WTC11 (cell line): Measurements from ENCODE around the gene CGREF1. TPM values are rescaled to one million over a fixed set of nuclear protein-coding genes. Genes with fewer than 3 reads are reported as not detected.
A peak's percentile ranks its signal among the peaks of the same experiment; 100 is the strongest.

Source experiments
- CREB1 ChIP-seq: sonication (generic); formaldehyde crosslinking; IDR thresholded peaks from 2 replicates; pipeline ENCODE4 v1.8.0; 2023; ENCODE audit warnings: mild to moderate bottlenecking, missing genetic modification reagents
- EMX1 ChIP-seq: fragments of 250-450 bp; sonication (Bioruptor Pico); IDR thresholded peaks from 2 replicates; pipeline ENCODE4 v1.8.0; 2021; ENCODE audit warnings: mild to moderate bottlenecking
- ETV6 ChIP-seq: sonication (generic); formaldehyde crosslinking; IDR thresholded peaks from 2 replicates; pipeline ENCODE4 v1.8.1; 2022; ENCODE audit warnings: mild to moderate bottlenecking, missing genetic modification reagents
- GTF2I ChIP-seq: fragments of 250-450 bp; sonication (Bioruptor Pico); conservative IDR thresholded peaks from 2 replicates; pipeline ENCODE4 v1.4.0; 2021; ENCODE audit warnings: mild to moderate bottlenecking
- HMGA2 ChIP-seq: fragments of 250-450 bp; sonication (Bioruptor Pico); IDR thresholded peaks from 2 replicates; pipeline ENCODE4 v1.4.0; 2021; ENCODE audit warnings: mild to moderate bottlenecking, moderate library complexity
- MXD4 ChIP-seq: fragments of 250-450 bp; sonication (Bioruptor Pico); IDR thresholded peaks from 2 replicates; pipeline ENCODE4 v1.8.0; 2021; ENCODE audit warnings: mild to moderate bottlenecking, moderate library complexity, borderline replicate concordance
- MYBL2 ChIP-seq: sonication (generic); formaldehyde crosslinking; IDR thresholded peaks from 2 replicates; pipeline ENCODE4 v1.8.1; 2023; ENCODE audit warnings: mild to moderate bottlenecking, moderate library complexity, missing genetic modification reagents
- NFE2L1 ChIP-seq: sonication (generic); formaldehyde crosslinking; IDR thresholded peaks from 2 replicates; pipeline ENCODE4 v1.8.1; 2023; ENCODE audit warnings: missing genetic modification reagents
- NR1H2 ChIP-seq: sonication (generic); formaldehyde crosslinking; IDR thresholded peaks from 2 replicates; pipeline ENCODE4 v1.9.0; 2021; ENCODE audit warnings: mild to moderate bottlenecking, moderate library complexity, missing genetic modification reagents
- NR3C1 ChIP-seq: sonication (generic); formaldehyde crosslinking; conservative IDR thresholded peaks from 2 replicates; pipeline ENCODE4 v1.8.1; 2023; ENCODE audit warnings: low read depth, mild to moderate bottlenecking, missing genetic modification reagents
- SMAD3 ChIP-seq: sonication (generic); formaldehyde crosslinking; IDR thresholded peaks from 2 replicates; pipeline ENCODE4 v1.8.0; 2022; ENCODE audit warnings: missing genetic modification reagents, mild to moderate bottlenecking, borderline replicate concordance
- SOX15 ChIP-seq: fragments of 250-450 bp; sonication (Bioruptor Pico); IDR thresholded peaks from 2 replicates; pipeline ENCODE4 v1.9.0; 2021; ENCODE audit warnings: mild to moderate bottlenecking
- ZNF121 ChIP-seq: sonication (generic); formaldehyde crosslinking; IDR thresholded peaks from 2 replicates; pipeline ENCODE4 v1.8.0; 2023; ENCODE audit warnings: missing genetic modification reagents
- ZNF219 ChIP-seq: sonication (generic); formaldehyde crosslinking; IDR thresholded peaks from 2 replicates; pipeline ENCODE4 v1.8.0; 2023; ENCODE audit warnings: missing genetic modification reagents, mild to moderate bottlenecking, borderline replicate concordance
- ZNF317 ChIP-seq: sonication (generic); formaldehyde crosslinking; IDR thresholded peaks from 2 replicates; pipeline ENCODE4 v1.8.1; 2023; ENCODE audit warnings: low read depth, mild to moderate bottlenecking, moderate library complexity, missing genetic modification reagents, borderline replicate concordance
- ZNF396 ChIP-seq: fragments of 250-450 bp; sonication (Bioruptor Pico); IDR thresholded peaks from 2 replicates; pipeline ENCODE4 v1.8.0; 2021; ENCODE audit warnings: mild to moderate bottlenecking, moderate library complexity, borderline replicate concordance
- ZNF671 ChIP-seq: fragments of 250-450 bp; sonication (Bioruptor Pico); IDR thresholded peaks from 2 replicates; pipeline ENCODE4 v1.8.0; 2021; ENCODE audit warnings: mild to moderate bottlenecking
- total RNA-seq: library from RNA; stranded (reverse); gene quantifications from 3 replicates; pipeline ENCODE4 v1.2.3, GENCODE V29; 2021
- TF ChIP-seq, protein P1 (sequence below): fragments of 250-450 bp; sonication (Bioruptor Pico); conservative IDR thresholded peaks from 2 replicates; pipeline ENCODE4 v1.9.0; 2021; ENCODE audit warnings: mild to moderate bottlenecking
- TF ChIP-seq, protein P2 (sequence below): sonication (generic); formaldehyde crosslinking; IDR thresholded peaks from 2 replicates; pipeline ENCODE4 v1.8.0; 2022; ENCODE audit warnings: mild to moderate bottlenecking, missing genetic modification reagents
- TF ChIP-seq, protein P3 (sequence below): fragments of 250-450 bp; sonication (Bioruptor Pico); IDR thresholded peaks from 2 replicates; pipeline ENCODE4 v1.9.0; 2021; ENCODE audit warnings: mild to moderate bottlenecking, borderline replicate concordance
- TF ChIP-seq, protein P4 (sequence below): sonication (generic); formaldehyde crosslinking; IDR thresholded peaks from 2 replicates; pipeline ENCODE4 v1.8.0; 2022; ENCODE audit warnings: missing genetic modification reagents
- TF ChIP-seq, protein P5 (sequence below): sonication (generic); formaldehyde crosslinking; IDR thresholded peaks from 2 replicates; pipeline ENCODE4 v1.8.1; 2022; ENCODE audit warnings: missing genetic modification reagents, borderline replicate concordance
- TF ChIP-seq, protein P6 (sequence below): sonication (generic); formaldehyde crosslinking; IDR thresholded peaks from 2 replicates; pipeline ENCODE4 v1.8.0; 2022; ENCODE audit warnings: mild to moderate bottlenecking, missing genetic modification reagents

The CGREF1 gene
- total RNA-seq, 1 experiment from 2014 or later = 3.5 TPM

DNA sequence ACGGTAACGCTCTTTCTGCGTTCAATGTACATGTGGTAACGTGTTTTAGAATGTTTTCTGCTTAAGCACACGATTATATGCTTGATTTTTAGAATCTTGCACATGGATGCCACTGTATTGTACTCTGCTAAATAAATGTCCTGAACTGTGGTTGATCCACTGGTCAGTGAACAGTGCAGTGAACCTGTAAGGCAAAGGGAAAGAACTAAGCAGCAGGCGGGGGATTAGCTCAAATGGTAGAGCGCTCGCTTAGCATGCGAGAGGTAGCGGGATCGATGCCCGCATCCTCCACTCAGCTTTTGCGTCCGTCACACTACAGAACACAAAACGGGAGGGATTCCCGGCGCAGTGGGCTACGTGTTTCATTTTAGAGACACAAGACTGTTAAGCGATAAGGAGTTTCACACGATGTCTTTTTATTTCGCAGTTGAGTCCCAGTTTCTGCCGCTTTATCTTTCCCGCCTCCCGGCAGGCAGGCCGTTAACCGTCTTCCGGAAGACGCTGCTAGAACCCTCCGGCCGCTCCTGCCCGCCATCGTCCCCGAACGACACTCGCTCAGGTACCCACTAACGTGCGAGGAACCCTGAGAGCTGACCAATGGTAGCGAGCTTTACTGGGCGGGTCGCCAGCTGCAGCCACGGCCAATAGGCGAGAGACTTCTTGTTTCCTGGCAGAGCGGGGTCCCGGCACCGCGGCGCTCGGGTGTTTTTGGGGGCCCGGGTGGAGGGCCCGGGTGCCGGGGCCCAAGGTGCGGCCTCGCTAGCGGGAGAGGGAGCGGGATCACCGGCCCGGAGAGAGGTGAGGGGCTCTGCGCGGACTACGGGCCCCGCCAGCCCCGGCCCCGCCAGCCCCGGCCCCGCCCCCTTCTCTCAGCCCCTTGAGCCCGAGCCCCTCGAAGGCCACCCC, 67.7 kb downstream of the CGREF1 start, which contains the start of gene AGBL5 (continued):
- TF ChIP-seq, protein P1, sequence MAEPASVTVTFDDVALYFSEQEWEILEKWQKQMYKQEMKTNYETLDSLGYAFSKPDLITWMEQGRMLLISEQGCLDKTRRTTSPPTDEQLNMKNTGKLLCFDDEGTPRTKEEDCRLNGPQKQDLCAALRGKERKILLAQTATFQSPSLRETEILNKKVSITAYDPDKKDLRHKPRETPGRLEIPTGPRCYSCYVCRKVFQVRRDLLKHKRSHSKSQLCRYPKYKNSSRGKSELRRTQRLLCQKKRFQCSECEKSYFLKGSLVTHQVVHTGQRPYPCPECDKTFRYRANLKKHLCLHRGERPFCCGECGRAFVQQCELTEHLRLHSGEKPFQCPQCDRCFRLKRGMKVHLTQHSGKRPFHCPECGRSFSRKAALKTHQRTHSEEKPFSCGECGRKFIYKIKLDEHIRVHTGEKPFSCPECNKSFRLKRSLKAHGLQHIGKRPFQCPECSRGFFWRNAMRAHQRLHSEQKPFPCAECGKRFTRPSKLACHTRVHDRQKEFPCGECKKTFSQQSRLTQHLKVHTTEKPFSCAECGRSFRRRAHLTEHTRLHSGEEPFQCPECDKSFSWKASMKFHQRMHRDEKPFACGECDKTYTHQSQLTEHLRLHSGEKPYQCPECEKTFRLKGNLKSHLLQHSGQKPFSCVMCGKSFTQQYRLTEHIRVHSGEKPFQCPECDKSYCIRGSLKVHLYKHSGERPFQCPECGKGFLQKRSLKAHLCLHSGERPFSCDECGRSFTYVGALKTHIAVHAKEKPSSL (CRISPR knock-in tag) = peak; percentile 93
- TF ChIP-seq NR1H2 (no peak), NFE2L1 (CRISPR knock-in tag) (peak; percentile 90), HMGA2 (CRISPR knock-in tag) (no peak; the same call in none of the 2 replicates), NR3C1 (no peak), ZNF317 (CRISPR knock-in tag) (no peak), SMAD3 (CRISPR knock-in tag) (no peak), ZNF121 (CRISPR knock-in tag) (no peak), ZNF219 (no peak), EMX1 (CRISPR knock-in tag) (peak; percentile 91; the same call in 1 of the 2 replicates), ETV6 (CRISPR knock-in tag) (peak; percentile 91), GTF2I (CRISPR knock-in tag) (no peak), ZNF396 (no peak), SOX15 (no peak; the same call in 1 of the 2 replicates), ZNF671 (CRISPR knock-in tag) (peak; percentile 14; the same call in 1 of the 2 replicates), MYBL2 (CRISPR knock-in tag) (peak; percentile 92), MXD4 (CRISPR knock-in tag) (no peak), CREB1 (CRISPR knock-in tag) (peak; percentile 63; the same call in 1 of the 2 replicates)
- TF ChIP-seq, protein P2, sequence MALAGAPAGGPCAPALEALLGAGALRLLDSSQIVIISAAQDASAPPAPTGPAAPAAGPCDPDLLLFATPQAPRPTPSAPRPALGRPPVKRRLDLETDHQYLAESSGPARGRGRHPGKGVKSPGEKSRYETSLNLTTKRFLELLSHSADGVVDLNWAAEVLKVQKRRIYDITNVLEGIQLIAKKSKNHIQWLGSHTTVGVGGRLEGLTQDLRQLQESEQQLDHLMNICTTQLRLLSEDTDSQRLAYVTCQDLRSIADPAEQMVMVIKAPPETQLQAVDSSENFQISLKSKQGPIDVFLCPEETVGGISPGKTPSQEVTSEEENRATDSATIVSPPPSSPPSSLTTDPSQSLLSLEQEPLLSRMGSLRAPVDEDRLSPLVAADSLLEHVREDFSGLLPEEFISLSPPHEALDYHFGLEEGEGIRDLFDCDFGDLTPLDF = no peak
- TF ChIP-seq, protein P3, sequence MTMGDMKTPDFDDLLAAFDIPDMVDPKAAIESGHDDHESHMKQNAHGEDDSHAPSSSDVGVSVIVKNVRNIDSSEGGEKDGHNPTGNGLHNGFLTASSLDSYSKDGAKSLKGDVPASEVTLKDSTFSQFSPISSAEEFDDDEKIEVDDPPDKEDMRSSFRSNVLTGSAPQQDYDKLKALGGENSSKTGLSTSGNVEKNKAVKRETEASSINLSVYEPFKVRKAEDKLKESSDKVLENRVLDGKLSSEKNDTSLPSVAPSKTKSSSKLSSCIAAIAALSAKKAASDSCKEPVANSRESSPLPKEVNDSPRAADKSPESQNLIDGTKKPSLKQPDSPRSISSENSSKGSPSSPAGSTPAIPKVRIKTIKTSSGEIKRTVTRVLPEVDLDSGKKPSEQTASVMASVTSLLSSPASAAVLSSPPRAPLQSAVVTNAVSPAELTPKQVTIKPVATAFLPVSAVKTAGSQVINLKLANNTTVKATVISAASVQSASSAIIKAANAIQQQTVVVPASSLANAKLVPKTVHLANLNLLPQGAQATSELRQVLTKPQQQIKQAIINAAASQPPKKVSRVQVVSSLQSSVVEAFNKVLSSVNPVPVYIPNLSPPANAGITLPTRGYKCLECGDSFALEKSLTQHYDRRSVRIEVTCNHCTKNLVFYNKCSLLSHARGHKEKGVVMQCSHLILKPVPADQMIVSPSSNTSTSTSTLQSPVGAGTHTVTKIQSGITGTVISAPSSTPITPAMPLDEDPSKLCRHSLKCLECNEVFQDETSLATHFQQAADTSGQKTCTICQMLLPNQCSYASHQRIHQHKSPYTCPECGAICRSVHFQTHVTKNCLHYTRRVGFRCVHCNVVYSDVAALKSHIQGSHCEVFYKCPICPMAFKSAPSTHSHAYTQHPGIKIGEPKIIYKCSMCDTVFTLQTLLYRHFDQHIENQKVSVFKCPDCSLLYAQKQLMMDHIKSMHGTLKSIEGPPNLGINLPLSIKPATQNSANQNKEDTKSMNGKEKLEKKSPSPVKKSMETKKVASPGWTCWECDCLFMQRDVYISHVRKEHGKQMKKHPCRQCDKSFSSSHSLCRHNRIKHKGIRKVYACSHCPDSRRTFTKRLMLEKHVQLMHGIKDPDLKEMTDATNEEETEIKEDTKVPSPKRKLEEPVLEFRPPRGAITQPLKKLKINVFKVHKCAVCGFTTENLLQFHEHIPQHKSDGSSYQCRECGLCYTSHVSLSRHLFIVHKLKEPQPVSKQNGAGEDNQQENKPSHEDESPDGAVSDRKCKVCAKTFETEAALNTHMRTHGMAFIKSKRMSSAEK = peak; percentile 94; the same call in 1 of the 2 replicates
- TF ChIP-seq, protein P4, sequence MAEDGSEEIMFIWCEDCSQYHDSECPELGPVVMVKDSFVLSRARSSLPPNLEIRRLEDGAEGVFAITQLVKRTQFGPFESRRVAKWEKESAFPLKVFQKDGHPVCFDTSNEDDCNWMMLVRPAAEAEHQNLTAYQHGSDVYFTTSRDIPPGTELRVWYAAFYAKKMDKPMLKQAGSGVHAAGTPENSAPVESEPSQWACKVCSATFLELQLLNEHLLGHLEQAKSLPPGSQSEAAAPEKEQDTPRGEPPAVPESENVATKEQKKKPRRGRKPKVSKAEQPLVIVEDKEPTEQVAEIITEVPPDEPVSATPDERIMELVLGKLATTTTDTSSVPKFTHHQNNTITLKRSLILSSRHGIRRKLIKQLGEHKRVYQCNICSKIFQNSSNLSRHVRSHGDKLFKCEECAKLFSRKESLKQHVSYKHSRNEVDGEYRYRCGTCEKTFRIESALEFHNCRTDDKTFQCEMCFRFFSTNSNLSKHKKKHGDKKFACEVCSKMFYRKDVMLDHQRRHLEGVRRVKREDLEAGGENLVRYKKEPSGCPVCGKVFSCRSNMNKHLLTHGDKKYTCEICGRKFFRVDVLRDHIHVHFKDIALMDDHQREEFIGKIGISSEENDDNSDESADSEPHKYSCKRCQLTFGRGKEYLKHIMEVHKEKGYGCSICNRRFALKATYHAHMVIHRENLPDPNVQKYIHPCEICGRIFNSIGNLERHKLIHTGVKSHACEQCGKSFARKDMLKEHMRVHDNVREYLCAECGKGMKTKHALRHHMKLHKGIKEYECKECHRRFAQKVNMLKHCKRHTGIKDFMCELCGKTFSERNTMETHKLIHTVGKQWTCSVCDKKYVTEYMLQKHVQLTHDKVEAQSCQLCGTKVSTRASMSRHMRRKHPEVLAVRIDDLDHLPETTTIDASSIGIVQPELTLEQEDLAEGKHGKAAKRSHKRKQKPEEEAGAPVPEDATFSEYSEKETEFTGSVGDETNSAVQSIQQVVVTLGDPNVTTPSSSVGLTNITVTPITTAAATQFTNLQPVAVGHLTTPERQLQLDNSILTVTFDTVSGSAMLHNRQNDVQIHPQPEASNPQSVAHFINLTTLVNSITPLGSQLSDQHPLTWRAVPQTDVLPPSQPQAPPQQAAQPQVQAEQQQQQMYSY = no peak
- TF ChIP-seq, protein P5, sequence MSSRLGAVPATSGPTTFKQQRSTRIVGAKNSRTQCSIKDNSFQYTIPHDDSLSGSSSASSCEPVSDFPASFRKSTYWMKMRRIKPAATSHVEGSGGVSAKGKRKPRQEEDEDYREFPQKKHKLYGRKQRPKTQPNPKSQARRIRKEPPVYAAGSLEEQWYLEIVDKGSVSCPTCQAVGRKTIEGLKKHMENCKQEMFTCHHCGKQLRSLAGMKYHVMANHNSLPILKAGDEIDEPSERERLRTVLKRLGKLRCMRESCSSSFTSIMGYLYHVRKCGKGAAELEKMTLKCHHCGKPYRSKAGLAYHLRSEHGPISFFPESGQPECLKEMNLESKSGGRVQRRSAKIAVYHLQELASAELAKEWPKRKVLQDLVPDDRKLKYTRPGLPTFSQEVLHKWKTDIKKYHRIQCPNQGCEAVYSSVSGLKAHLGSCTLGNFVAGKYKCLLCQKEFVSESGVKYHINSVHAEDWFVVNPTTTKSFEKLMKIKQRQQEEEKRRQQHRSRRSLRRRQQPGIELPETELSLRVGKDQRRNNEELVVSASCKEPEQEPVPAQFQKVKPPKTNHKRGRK (CRISPR knock-in tag) = no peak
- TF ChIP-seq, protein P6, sequence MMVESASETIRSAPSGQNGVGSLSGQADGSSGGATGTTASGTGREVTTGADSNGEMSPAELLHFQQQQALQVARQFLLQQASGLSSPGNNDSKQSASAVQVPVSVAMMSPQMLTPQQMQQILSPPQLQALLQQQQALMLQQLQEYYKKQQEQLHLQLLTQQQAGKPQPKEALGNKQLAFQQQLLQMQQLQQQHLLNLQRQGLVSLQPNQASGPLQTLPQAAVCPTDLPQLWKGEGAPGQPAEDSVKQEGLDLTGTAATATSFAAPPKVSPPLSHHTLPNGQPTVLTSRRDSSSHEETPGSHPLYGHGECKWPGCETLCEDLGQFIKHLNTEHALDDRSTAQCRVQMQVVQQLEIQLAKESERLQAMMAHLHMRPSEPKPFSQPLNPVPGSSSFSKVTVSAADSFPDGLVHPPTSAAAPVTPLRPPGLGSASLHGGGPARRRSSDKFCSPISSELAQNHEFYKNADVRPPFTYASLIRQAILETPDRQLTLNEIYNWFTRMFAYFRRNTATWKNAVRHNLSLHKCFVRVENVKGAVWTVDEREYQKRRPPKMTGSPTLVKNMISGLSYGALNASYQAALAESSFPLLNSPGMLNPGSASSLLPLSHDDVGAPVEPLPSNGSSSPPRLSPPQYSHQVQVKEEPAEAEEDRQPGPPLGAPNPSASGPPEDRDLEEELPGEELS (CRISPR knock-in tag) = peak; percentile 68
